GM18507 (cell line): ENCODE results near the gene DYNLT3.

Source experiments
- DNase-seq: peaks from one replicate; pipeline ENCODE4 v3.0.0; 2011; ENCODE audit warnings: low read depth; ENCODE audit not compliant: insufficient read length; ENCODE audit errors: extremely low spot score
- FAIRE-seq: peaks from 2 replicates; lab custom pipeline; 2011; peaks lifted over from hg19 to GRCh38; lab: Jason Lieb, UNC

Gene DYNLT3

DNA sequence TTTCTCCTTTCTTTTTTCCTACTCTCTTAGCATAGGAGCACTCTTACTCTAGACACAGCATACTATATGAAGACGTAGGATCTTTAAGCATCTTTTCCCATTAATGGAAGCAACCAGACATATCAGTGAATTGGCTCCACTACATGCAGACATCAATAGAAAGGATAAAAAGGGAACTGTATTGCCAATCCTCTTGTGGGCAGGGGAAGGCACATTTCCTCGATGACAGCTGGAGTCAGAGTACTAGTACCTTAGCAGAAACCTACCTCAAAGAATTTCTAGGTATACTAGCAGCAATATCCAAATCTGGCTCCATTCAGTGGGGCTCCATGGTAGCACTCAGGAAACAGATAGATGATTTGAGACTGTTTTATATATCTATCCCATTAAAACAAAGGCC is 47.4 kb downstream of the DYNLT3 start:
- FAIRE-seq (peak; percentile 39), DNase-seq (no peak)

DNA sequence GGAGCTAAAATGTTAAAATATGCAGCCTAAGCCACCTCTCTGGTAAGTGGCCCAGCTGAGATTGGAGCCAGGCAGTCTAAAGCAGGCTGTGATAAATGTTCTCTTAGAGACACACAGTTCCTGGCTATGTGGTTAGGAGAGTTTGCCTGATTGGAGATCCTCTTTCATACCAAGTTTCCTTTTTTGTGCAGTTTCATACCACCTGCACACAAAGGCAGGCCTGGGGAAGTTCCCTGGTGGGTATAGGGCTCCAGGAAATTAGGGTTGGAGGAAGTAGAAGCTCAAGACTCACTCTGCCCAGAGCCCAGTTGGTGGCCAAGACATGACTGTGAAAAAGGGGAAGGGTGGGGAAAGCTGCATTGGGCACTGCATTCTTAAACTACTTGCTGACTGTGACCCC is 50.6 kb downstream of the DYNLT3 start:
- DNase-seq (no peak), FAIRE-seq (peak; percentile 97)

- FAIRE-seq (no peak), DNase-seq (no peak)
Observed at GRCh38 chrX:37796310-37796709, 51.1 kb downstream of the DYNLT3 start.
